Loucy (cell line): Measurements from ENCODE around the gene KDM7A.
"Not testable (repeated sequence)": the region's sequence is repeated elsewhere in the genome, so short reads cannot be mapped to it uniquely, and the experiment has no call there.

Source experiments
- H2AFZ ChIP-seq: fragments of 200-600 bp; sonication (generic); 2 replicates; pipeline ENCODE4 v1.6.0; 2016; ENCODE audit warnings: antibody characterized with exemption, mild to moderate bottlenecking, low read length, moderate library complexity
- H3F3A ChIP-seq: fragments of 200-600 bp; 2 replicates; pipeline ENCODE4 v1.6.0; 2016; ENCODE audit warnings: antibody characterized with exemption, low read depth, mild to moderate bottlenecking
- H3K27me3 ChIP-seq: fragments of 200-600 bp; sonication (generic); 2 replicates; pipeline ENCODE4 v1.6.1; 2014; ENCODE audit warnings: low read length, mild to moderate bottlenecking; ENCODE audit not compliant: insufficient read depth, poor library complexity, severe bottlenecking
- H3K36me3 ChIP-seq: fragments of 200-600 bp; sonication (generic); 2 replicates; pipeline ENCODE4 v1.6.1; 2016; ENCODE audit warnings: low read length; ENCODE audit not compliant: insufficient read depth
- H3K4me1 ChIP-seq: fragments of 200-600 bp; sonication (generic); 2 replicates; pipeline ENCODE4 v1.5.1; 2014; ENCODE audit warnings: low read length, mild to moderate bottlenecking; ENCODE audit not compliant: insufficient read depth, poor library complexity, severe bottlenecking
- H3K4me2 ChIP-seq: fragments of 200-600 bp; sonication (generic); 2 replicates; pipeline ENCODE4 v1.6.0; 2014; ENCODE audit warnings: antibody characterized with exemption, low read length, low read depth, mild to moderate bottlenecking; ENCODE audit not compliant: poor library complexity, severe bottlenecking
- H3K4me3 ChIP-seq: fragments of 200-600 bp; sonication (generic); 2 replicates; pipeline ENCODE4 v1.5.1; 2014; ENCODE audit warnings: low read length, mild to moderate bottlenecking, mixed read lengths; ENCODE audit not compliant: poor library complexity, severe bottlenecking
- H3K79me2 ChIP-seq: fragments of 200-600 bp; sonication (generic); 2 replicates; pipeline ENCODE4 v1.6.1; 2014; ENCODE audit warnings: low read length; ENCODE audit not compliant: insufficient read depth
- H3K9ac ChIP-seq: fragments of 200-600 bp; sonication (generic); 2 replicates; pipeline ENCODE4 v1.6.0; 2014; ENCODE audit warnings: mild to moderate bottlenecking, low read depth, low read length, moderate library complexity; ENCODE audit not compliant: poor library complexity, severe bottlenecking
- H3K9me2 ChIP-seq: fragments of 200-600 bp; sonication (generic); replicated peaks from 2 replicates; pipeline ENCODE4 v1.6.1; 2016; ENCODE audit warnings: low read depth, low read length, mixed read lengths
- H3K9me3 ChIP-seq: fragments of 200-600 bp; sonication (generic); 2 replicates; pipeline ENCODE4 v1.6.1; 2014; ENCODE audit warnings: mild to moderate bottlenecking, antibody characterized with exemption, low read length, low read depth; ENCODE audit not compliant: insufficient read depth
- H4K20me1 ChIP-seq: fragments of 200-600 bp; sonication (generic); 2 replicates; pipeline ENCODE4 v1.6.0; 2014; ENCODE audit warnings: antibody characterized with exemption, low read length, mild to moderate bottlenecking; ENCODE audit not compliant: insufficient read depth, poor library complexity, severe bottlenecking
- CTCF ChIP-seq: fragments of 200-600 bp; sonication (generic); conservative IDR thresholded peaks from 2 replicates; pipeline ENCODE4 v1.5.1; 2014; ENCODE audit warnings: mild to moderate bottlenecking, antibody characterized with exemption, low read length
- EZH2phosphoT487 ChIP-seq: fragments of 200-600 bp; IDR thresholded peaks from 2 replicates; pipeline ENCODE4 v1.6.1; 2018; ENCODE audit warnings: antibody characterized with exemption, mild to moderate bottlenecking, moderate library complexity, borderline replicate concordance

Gene KDM7A

GRCh38 chr7:140205600-140205999, 28.8 kb upstream of the KDM7A start:
- H3K36me3 ChIP-seq: no peaks in the 10 kb centered on the region
- no peaks in the 10 kb centered on the region for H3F3A ChIP-seq
- no peak overlapping the region for H3K4me3 ChIP-seq
- H3K9me3 ChIP-seq: no peaks in the 10 kb centered on the region
- no peaks in the 10 kb centered on the region for H3K79me2 ChIP-seq
- no peak for TF ChIP-seq CTCF
- no peak for TF ChIP-seq EZH2phosphoT487
- no peak overlapping the region for H3K4me2 ChIP-seq
- no peaks in the 10 kb centered on the region for H3K9me2 ChIP-seq
- no peaks in the 10 kb centered on the region for H3K27me3 ChIP-seq
- H3K9ac ChIP-seq: no peak overlapping the region
- no peaks in the 10 kb centered on the region for H3K4me1 ChIP-seq
- no peak overlapping the region for H2AFZ ChIP-seq
- H4K20me1 ChIP-seq: no peaks in the 10 kb centered on the region

- Histone ChIP-seq H3K4me2 (no peak overlapping the region), H3K4me1 (no peaks in the 10 kb centered on the region), H3K9me3 (no peaks in the 10 kb centered on the region), H3K9me2 (no peaks in the 10 kb centered on the region), H3K27me3 (no peaks in the 10 kb centered on the region), H4K20me1 (no peaks in the 10 kb centered on the region), H3K9ac (no peak overlapping the region), H3K4me3 (no peak overlapping the region), H3F3A (no peaks in the 10 kb centered on the region), H3K36me3 (no peaks in the 10 kb centered on the region), H3K79me2 (no peaks in the 10 kb centered on the region), H2AFZ (no peak overlapping the region)
- TF ChIP-seq EZH2phosphoT487: no peak
- no peak for TF ChIP-seq CTCF
These were observed 26.8 kb upstream of the KDM7A start for GRCh38 chr7:140203556-140203955.

- H3K9ac ChIP-seq, H3K4me1 ChIP-seq, H3F3A ChIP-seq, H3K4me2 ChIP-seq, H2AFZ ChIP-seq, H3K79me2 ChIP-seq, H4K20me1 ChIP-seq, H3K4me3 ChIP-seq, H3K9me2 ChIP-seq, H3K36me3 ChIP-seq, H3K9me3 ChIP-seq, H3K27me3 ChIP-seq: not testable (repeated sequence)
These were observed 26.2 kb upstream of the KDM7A start for GRCh38 chr7:140202942-140203341.

GRCh38 chr7:140201393-140201792, 24.6 kb upstream of the KDM7A start:
- Histone ChIP-seq H4K20me1 (no peaks in the 10 kb centered on the region), H3K9me3 (no peaks in the 10 kb centered on the region), H3K79me2 (no peaks in the 10 kb centered on the region), H3K4me3 (no peak overlapping the region), H3K36me3 (no peaks in the 10 kb centered on the region), H3K27me3 (no peaks in the 10 kb centered on the region), H2AFZ (no peak overlapping the region), H3K4me1 (no peaks in the 10 kb centered on the region), H3F3A (no peaks in the 10 kb centered on the region), H3K9ac (no peak overlapping the region), H3K4me2 (no peak overlapping the region), H3K9me2 (no peaks in the 10 kb centered on the region)
- TF ChIP-seq EZH2phosphoT487 (no peak), CTCF (no peak)
